HG03565 (cell line): Measurements from ENCODE around the gene CIAO2A.
"Not testable (repeated sequence)": the region's sequence is repeated elsewhere in the genome, so short reads cannot be mapped to it uniquely, and the experiment has no call there.

Source experiments
- ATAC-seq: cut with Tn5 transposase; IDR thresholded peaks from one replicate; pipeline ENCODE4 v1.9.1; 2021; ENCODE audit warnings: mild to moderate bottlenecking, moderate library complexity; ENCODE audit not compliant: unreplicated experiment

The CIAO2A gene

GRCh38 chr15:64093627-64094417 lies at the start of gene CIAO2A:
Gene CIAO2A (minus strand): TSS chr15:64093838. CDS start chr15:64093768, 70 bp downstream.
- ATAC-seq: peak; percentile 58

- no peak for ATAC-seq
Observed at GRCh38 chr15:64143276-64143675, 49.6 kb upstream of the CIAO2A start.

GRCh38 chr15:64141798-64142512 lies 48.3 kb upstream of the CIAO2A start:
- ATAC-seq: no peak

- ATAC-seq: no peak
Observed at GRCh38 chr15:64138331-64138941, 44.8 kb upstream of the CIAO2A start.

- ATAC-seq: no peak
Observed at GRCh38 chr15:64137226-64137833, 43.7 kb upstream of the CIAO2A start.

GRCh38 chr15:64136347-64136746 lies 42.7 kb upstream of the CIAO2A start:
- ATAC-seq: no peak

- no peak for ATAC-seq
Observed at GRCh38 chr15:64134345-64134829, 40.7 kb upstream of the CIAO2A start.

GRCh38 chr15:64133623-64134344 lies 40.1 kb upstream of the CIAO2A start:
- ATAC-seq: no peak

- ATAC-seq: no peak
Observed at GRCh38 chr15:64132217-64132616, 38.6 kb upstream of the CIAO2A start.

- no peak for ATAC-seq
Observed at GRCh38 chr15:64131547-64131946, 37.9 kb upstream of the CIAO2A start.

GRCh38 chr15:64130159-64130558 lies 36.5 kb upstream of the CIAO2A start:
- no peak for ATAC-seq

GRCh38 chr15:64127521-64128270 lies 34.1 kb upstream of the CIAO2A start:
- ATAC-seq: no peak

GRCh38 chr15:64125978-64126377 lies 32.3 kb upstream of the CIAO2A start:
- no peak for ATAC-seq

GRCh38 chr15:64122936-64123351 lies 29.3 kb upstream of the CIAO2A start:
- no peak for ATAC-seq

- ATAC-seq: no peak
Observed at GRCh38 chr15:64122444-64122843, 28.8 kb upstream of the CIAO2A start.

GRCh38 chr15:64121614-64122013 lies 28.0 kb upstream of the CIAO2A start:
- no peak for ATAC-seq

GRCh38 chr15:64120322-64120721 lies 26.7 kb upstream of the CIAO2A start:
- not testable (repeated sequence) for ATAC-seq

- ATAC-seq: no peak
Observed at GRCh38 chr15:64117759-64118487, 24.3 kb upstream of the CIAO2A start.

- no peak for ATAC-seq
Observed at GRCh38 chr15:64112904-64113303, 19.3 kb upstream of the CIAO2A start.
